SK-N-SH (cell line): ENCODE results near the gene DYNC2LI1. TPM values are rescaled to one million over a fixed set of nuclear protein-coding genes. Genes with fewer than 3 reads are reported as not detected.

Source experiments
- CTCF ChIA-PET: fragments of 300-600, 350-600 bp; formaldehyde crosslinking; extraction: SDS; loops from one replicate; lab custom pipeline; 2021; lab: Yijun Ruan, JAX
- POLR2A ChIA-PET: fragments of 350-600 bp; sonication (Branson Sonifier 250); formaldehyde crosslinking; extraction: SDS; loops from one replicate; lab custom pipeline; 2020; ENCODE audit warnings: antibody characterized with exemption, inconsistent platforms; lab: Yijun Ruan, JAX
- DNase-seq: peaks from one replicate; pipeline ENCODE4 v3.0.0; 2012
- H2AFZ ChIP-seq: fragments of 200-600 bp; sonication (generic); 2 replicates; pipeline ENCODE4 v1.8.1; 2016; ENCODE audit warnings: antibody characterized with exemption, mild to moderate bottlenecking, low read depth
- H3F3A ChIP-seq: fragments of 200-600 bp; sonication (generic); replicated peaks from 2 replicates; pipeline ENCODE3; 2016; ENCODE audit warnings: antibody characterized with exemption, mild to moderate bottlenecking; ENCODE audit not compliant: insufficient read depth
- H3K27ac ChIP-seq, 2 experiments: fragments of 200-500 bp in 1 of 2; fragments of 200-600 bp in 1 of 2; sonication (Bioruptor generic) in 1 of 2; sonication (generic), shearing (Covaris generic) in 1 of 2; 2 replicates each; pipeline versions ENCODE4 v1.5.1 to v1.6.1; 2014 to 2016; ENCODE audit warnings: low read depth in 2 of 2, inconsistent platforms in 1 of 2, low read length in 1 of 2, mild to moderate bottlenecking in 1 of 2, mixed read lengths in 1 of 2
- H3K27me3 ChIP-seq: fragments of 200-600 bp; sonication (generic), shearing (Covaris generic); 2 replicates; pipeline ENCODE4 v1.6.1; 2016; ENCODE audit warnings: mixed run types; ENCODE audit not compliant: insufficient read depth
- H3K36me3 ChIP-seq, 2 experiments: fragments of 200-500 bp in 1 of 2; fragments of 200-600 bp in 1 of 2; sonication (Bioruptor generic) in 1 of 2; sonication (generic) in 1 of 2; replicated peaks in 1 of 2; 2 replicates each; pipeline versions ENCODE3 to v1.5.1; 2014 to 2016; ENCODE audit warnings: low read length in 1 of 2, mild to moderate bottlenecking in 1 of 2; ENCODE audit not compliant: insufficient read depth in 2 of 2, control insufficient read depth in 1 of 2
- H3K4me1 ChIP-seq, 2 experiments: fragments of 200-500 bp in 1 of 2; fragments of 200-600 bp in 1 of 2; sonication (Bioruptor generic) in 1 of 2; sonication (generic), shearing (Covaris generic) in 1 of 2; 2 replicates each; pipeline versions ENCODE4 v1.5.1 to v1.6.1; 2014 to 2016; ENCODE audit warnings: low read depth in 1 of 2, low read length in 1 of 2, mixed run types in 1 of 2; ENCODE audit not compliant: insufficient read depth in 2 of 2, control insufficient read depth in 1 of 2
- H3K4me2 ChIP-seq: fragments of 200-600 bp; sonication (generic), shearing (Covaris generic); 2 replicates; pipeline ENCODE4 v1.6.1; 2017; ENCODE audit warnings: mixed run types
- H3K4me3 ChIP-seq, 2 experiments: fragments of 200-500 bp in 1 of 2; fragments of 200-600 bp in 1 of 2; sonication (Bioruptor generic) in 1 of 2; sonication (generic), shearing (Covaris generic) in 1 of 2; 2 replicates each; pipeline versions ENCODE4 v1.5.1 to v1.8.1; 2014 to 2016; ENCODE audit warnings: low read depth in 2 of 2, inconsistent platforms in 1 of 2, low read length in 1 of 2, mild to moderate bottlenecking in 1 of 2, mixed read lengths in 1 of 2, moderate library complexity in 1 of 2
- H3K79me2 ChIP-seq: fragments of 200-600 bp; sonication (generic); 2 replicates; pipeline ENCODE4 v1.8.1; 2017; ENCODE audit warnings: mild to moderate bottlenecking; ENCODE audit not compliant: insufficient read depth
- H3K9ac ChIP-seq: fragments of 200-600 bp; sonication (generic); 2 replicates; pipeline ENCODE4 v1.6.1; 2017; ENCODE audit warnings: mixed run types
- H3K9me2 ChIP-seq: fragments of 200-600 bp; sonication (generic); 2 replicates; pipeline ENCODE4 v1.6.1; 2017; ENCODE audit warnings: mixed run types
- H3K9me3 ChIP-seq: fragments of 200-600 bp; sonication (generic); 2 replicates; pipeline ENCODE4 v1.6.1; 2017; ENCODE audit warnings: mixed run types, mild to moderate bottlenecking, moderate library complexity
- H4K20me1 ChIP-seq: fragments of 200-600 bp; sonication (generic); 2 replicates; pipeline ENCODE4 v1.6.1; 2017; ENCODE audit warnings: mild to moderate bottlenecking, mixed run types; ENCODE audit not compliant: insufficient read depth
- ELF1 ChIP-seq: IDR thresholded peaks from 2 replicates; pipeline ENCODE4 v1.4.0; 2012
- EZH2phosphoT487 ChIP-seq: fragments of 200-600 bp; sonication (generic); IDR thresholded peaks from 2 replicates; pipeline ENCODE4 v1.6.1; 2017; ENCODE audit warnings: low read depth, mixed run types, mild to moderate bottlenecking, antibody characterized with exemption, moderate library complexity, borderline replicate concordance
- FOXM1 ChIP-seq: IDR thresholded peaks from 2 replicates; pipeline ENCODE4 v1.4.0; 2012; ENCODE audit warnings: low read depth, mild to moderate bottlenecking
- GATA2 ChIP-seq: sonication (generic); formaldehyde crosslinking; IDR thresholded peaks from 2 replicates; pipeline ENCODE4 v1.5.0; 2020; ENCODE audit warnings: mild to moderate bottlenecking, missing genetic modification reagents
- PBX3 ChIP-seq: IDR thresholded peaks from 2 replicates; pipeline ENCODE4; 2012
- RCOR1 ChIP-seq: fragments of 150-350 bp; IDR thresholded peaks from 2 replicates; pipeline ENCODE4 v1.6.1; 2017; ENCODE audit warnings: antibody characterized with exemption, low read length
- WGBS: methylation state at CpG from one replicate; pipeline ENCODE4 v1.1.6; 2017; ENCODE audit warnings: low lambda C conversion rate; 5-methylcytosine and 5-hydroxymethylcytosine counted together
- polyA plus RNA-seq, 3 experiments: library from polyadenylated mRNA; depleted of rRNA; stranded (reverse); fragments of >200 nt; gene quantifications; 2 replicates each; pipeline ENCODE4 v1.2.3, GENCODE V29; 2012

Gene DYNC2LI1
- polyA plus RNA-seq, 1 of the 3 experiments (the other 2 are of a cell fraction): 20.4 TPM

- H3K4me1 ChIP-seq: no peaks in the 10 kb centered on the region
- H3K27ac ChIP-seq: peak overlapping the region in 1 of 2 experiments; percentile 57; a peak in 2 of 4 replicates
- DNase-seq: no peak
- no peaks in the 10 kb centered on the region for H3K27me3 ChIP-seq
- ChIA-PET CTCF (interaction anchor here (0.7 to 1.5 kb wide), 2 partner anchors 8 to 11 kb away, joined by 3 to 5 read pairs; no protein-coding TSS in a partner anchor), POLR2A (no interaction called here)
- H3K36me3 ChIP-seq: peaks cover 21 to 57% of the 10 kb centered on the region in 2 experiments
- peak overlapping the region; percentile 14; the same call in 1 of the 2 replicates for H3K4me2 ChIP-seq
- H3K79me2 ChIP-seq: no peaks in the 10 kb centered on the region
- H3K9ac ChIP-seq: no peak overlapping the region; the same call in 1 of the 2 replicates
- H3K4me3 ChIP-seq: no peak overlapping the region
- no peaks in the 10 kb centered on the region for H3K9me3 ChIP-seq
- H3K9me2 ChIP-seq: no peaks in the 10 kb centered on the region
- TF ChIP-seq EZH2phosphoT487: no peak
- peak; percentile 19; the same call in 1 of the 2 replicates for TF ChIP-seq PBX3
- peaks cover 8% of the 10 kb centered on the region for H3F3A ChIP-seq
- peak overlapping the region; percentile 44; the same call in 1 of the 2 replicates for H2AFZ ChIP-seq
- no peaks in the 10 kb centered on the region for H4K20me1 ChIP-seq
These were observed 14.1 kb downstream of the DYNC2LI1 start for GRCh38 chr2:43787895-43788294.

GRCh38 chr2:43788646-43789045, 14.8 kb downstream of the DYNC2LI1 start:
- Histone ChIP-seq H3K27ac (peak overlapping the region in 1 of 2 experiments; percentile 57; a peak in 2 of 4 replicates), H3K4me1 (no peaks in the 10 kb centered on the region), H3F3A (peaks cover 8% of the 10 kb centered on the region), H3K27me3 (no peaks in the 10 kb centered on the region), H2AFZ (no peak overlapping the region), H3K79me2 (no peaks in the 10 kb centered on the region), H3K9me2 (no peaks in the 10 kb centered on the region), H3K36me3 (peaks cover 21 to 57% of the 10 kb centered on the region in 2 experiments), H3K9me3 (no peaks in the 10 kb centered on the region), H3K9ac (no peak overlapping the region), H3K4me2 (no peak overlapping the region), H3K4me3 (no peak overlapping the region), H4K20me1 (no peaks in the 10 kb centered on the region)
- 100% methylated on average over 1 of the region's 1 CpG for WGBS
- CTCF ChIA-PET: interaction anchor here (0.7 to 1.5 kb wide), 2 partner anchors 9 to 10 kb away, joined by 3 to 5 read pairs; no protein-coding TSS in a partner anchor
- POLR2A ChIA-PET: no interaction called here
- TF ChIP-seq RCOR1: no peak
- no peak for DNase-seq

GRCh38 chr2:43790147-43790546, 16.3 kb downstream of the DYNC2LI1 start:
- POLR2A ChIA-PET: no interaction called here
- no peaks in the 10 kb centered on the region for H3K4me1 ChIP-seq
- H4K20me1 ChIP-seq: no peaks in the 10 kb centered on the region
- H3K27me3 ChIP-seq: no peaks in the 10 kb centered on the region
- 92% methylated on average over 5 of the region's 5 CpGs for WGBS
- DNase-seq: no peak
- H3K4me2 ChIP-seq: no peak overlapping the region
- no peak overlapping the region for H2AFZ ChIP-seq
- H3K27ac ChIP-seq: no peak overlapping the region
- TF ChIP-seq FOXM1 (no peak), ELF1 (no peak), GATA2 (CRISPR knock-in tag) (no peak), RCOR1 (no peak), EZH2phosphoT487 (no peak)
- peaks cover 8% of the 10 kb centered on the region for H3F3A ChIP-seq
- peaks cover 21 to 50% of the 10 kb centered on the region in 2 experiments for H3K36me3 ChIP-seq
- H3K9ac ChIP-seq: no peak overlapping the region
- H3K9me3 ChIP-seq: no peaks in the 10 kb centered on the region
- CTCF ChIA-PET: interaction anchor here (0.8 kb wide), 1 partner anchor 8 kb away, joined by 3 read pairs; no protein-coding TSS in a partner anchor
- H3K4me3 ChIP-seq: no peak overlapping the region
- no peaks in the 10 kb centered on the region for H3K79me2 ChIP-seq
- H3K9me2 ChIP-seq: no peaks in the 10 kb centered on the region
